Mammary epithelial cell (primary cell): ENCODE measurements around the gene FSTL4.

Source experiments
- EZH2 ChIP-seq: IDR thresholded peaks from 2 replicates; pipeline ENCODE4 v1.6.1; 2012; ENCODE audit warnings: low read length, inconsistent platforms, borderline replicate concordance
- TF ChIP-seq, protein P1 (sequence below), 2 donors: IDR thresholded peaks in 1 of 2; conservative IDR thresholded peaks in 1 of 2; 2 replicates each; pipeline ENCODE4 v1.5.1; 2011 to 2012; ENCODE audit warnings: inconsistent platforms in 2 of 2, low read length in 2 of 2, mild to moderate bottlenecking in 2 of 2, control low read depth in 1 of 2, low read depth in 1 of 2; ENCODE audit not compliant: insufficient read depth in 1 of 2; ENCODE audit errors: extremely low read depth in 1 of 2

- TF ChIP-seq, protein P1, sequence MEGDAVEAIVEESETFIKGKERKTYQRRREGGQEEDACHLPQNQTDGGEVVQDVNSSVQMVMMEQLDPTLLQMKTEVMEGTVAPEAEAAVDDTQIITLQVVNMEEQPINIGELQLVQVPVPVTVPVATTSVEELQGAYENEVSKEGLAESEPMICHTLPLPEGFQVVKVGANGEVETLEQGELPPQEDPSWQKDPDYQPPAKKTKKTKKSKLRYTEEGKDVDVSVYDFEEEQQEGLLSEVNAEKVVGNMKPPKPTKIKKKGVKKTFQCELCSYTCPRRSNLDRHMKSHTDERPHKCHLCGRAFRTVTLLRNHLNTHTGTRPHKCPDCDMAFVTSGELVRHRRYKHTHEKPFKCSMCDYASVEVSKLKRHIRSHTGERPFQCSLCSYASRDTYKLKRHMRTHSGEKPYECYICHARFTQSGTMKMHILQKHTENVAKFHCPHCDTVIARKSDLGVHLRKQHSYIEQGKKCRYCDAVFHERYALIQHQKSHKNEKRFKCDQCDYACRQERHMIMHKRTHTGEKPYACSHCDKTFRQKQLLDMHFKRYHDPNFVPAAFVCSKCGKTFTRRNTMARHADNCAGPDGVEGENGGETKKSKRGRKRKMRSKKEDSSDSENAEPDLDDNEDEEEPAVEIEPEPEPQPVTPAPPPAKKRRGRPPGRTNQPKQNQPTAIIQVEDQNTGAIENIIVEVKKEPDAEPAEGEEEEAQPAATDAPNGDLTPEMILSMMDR (conservative IDR thresholded peaks at IDR 0.05 in 1 of 2, IDR thresholded peaks at IDR 0.05 in 1 of 2; ENCODE audit: extremely low read depth in 1 of 2, insufficient read depth in 1 of 2, low read depth in 1 of 2, low read length in 2 of 2) = no peak
- TF ChIP-seq EZH2 = no peak
Observed at GRCh38 chr5:133147411-133147810, 464.9 kb downstream of the FSTL4 start.
